HG02763 (cell line): ENCODE results near the gene FGD3.

Experiments
- ATAC-seq: cut with Tn5 transposase; IDR thresholded peaks from one replicate; pipeline ENCODE4 v1.9.1; 2021; ENCODE audit warnings: mild to moderate bottlenecking, moderate library complexity; ENCODE audit not compliant: unreplicated experiment

Gene FGD3

DNA sequence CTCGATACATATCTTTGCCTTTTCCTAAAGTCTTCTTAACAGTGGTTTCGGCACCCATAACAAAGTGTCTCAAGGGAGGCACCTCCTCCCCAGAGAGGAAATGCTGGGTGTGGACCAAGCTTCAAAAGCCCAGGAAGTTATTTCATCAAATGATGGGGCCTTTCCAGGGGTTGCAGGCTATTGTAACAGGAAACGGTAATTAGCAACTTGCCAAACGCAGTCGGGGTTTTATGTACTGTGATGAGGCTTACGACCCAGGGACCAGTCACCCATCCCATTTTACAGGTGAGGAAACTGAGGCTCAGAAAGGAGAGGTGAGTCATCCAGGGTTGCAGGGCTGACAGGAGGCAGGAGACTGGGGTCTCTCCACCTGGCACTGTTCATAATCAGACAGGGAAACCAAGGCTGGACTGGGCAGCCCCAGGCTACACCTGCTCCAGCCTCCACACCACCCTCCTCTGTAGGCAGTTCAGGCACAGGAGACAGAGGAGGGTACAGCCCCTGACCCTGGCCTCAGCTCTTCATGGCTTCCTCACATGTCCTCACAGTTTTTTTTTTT, 81.2 kb downstream of the FGD3 start:
- ATAC-seq, result no peak

- no peak for ATAC-seq
Measured at GRCh38 chr9:93030642-93031628, 83.6 kb downstream of the FGD3 start.

DNA sequence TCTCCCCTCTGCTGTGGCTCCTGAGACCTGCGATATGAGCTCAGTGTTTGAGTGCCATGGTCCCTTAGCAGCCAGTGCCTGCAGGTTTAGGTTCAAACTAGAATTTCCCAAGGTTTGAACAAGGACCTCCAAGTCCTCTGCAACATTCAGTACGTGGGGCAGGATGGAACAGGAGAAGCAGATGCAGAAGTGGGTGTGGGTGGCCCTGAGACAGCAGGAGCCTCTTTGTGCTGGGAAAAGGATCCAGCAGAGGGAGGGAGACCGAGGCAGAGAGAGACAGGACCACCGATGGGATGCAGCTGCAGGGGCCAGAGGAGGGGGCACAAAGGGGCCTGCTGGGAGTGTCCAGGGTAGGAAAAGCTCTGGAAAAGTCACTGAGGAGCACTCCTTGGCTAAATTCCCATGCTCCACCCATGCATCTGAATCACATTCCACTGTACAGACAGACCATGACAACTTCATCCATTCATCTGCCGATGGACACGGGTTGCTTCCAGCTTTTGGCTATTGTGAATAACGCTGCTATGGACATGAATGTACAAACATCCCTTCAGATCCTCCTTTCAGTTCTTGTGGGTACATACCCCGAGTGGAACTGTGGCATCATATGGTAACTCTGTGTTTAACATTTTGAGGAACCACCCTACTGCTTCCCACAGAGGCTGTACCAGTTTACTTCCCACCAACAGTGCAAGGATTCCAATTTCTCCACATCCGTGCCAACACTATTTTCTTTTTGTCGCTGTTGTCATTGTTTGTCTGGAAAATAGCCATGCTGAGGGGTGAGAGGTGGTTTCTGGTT, 84.5 kb downstream of the FGD3 start:
- ATAC-seq, result no peak

DNA sequence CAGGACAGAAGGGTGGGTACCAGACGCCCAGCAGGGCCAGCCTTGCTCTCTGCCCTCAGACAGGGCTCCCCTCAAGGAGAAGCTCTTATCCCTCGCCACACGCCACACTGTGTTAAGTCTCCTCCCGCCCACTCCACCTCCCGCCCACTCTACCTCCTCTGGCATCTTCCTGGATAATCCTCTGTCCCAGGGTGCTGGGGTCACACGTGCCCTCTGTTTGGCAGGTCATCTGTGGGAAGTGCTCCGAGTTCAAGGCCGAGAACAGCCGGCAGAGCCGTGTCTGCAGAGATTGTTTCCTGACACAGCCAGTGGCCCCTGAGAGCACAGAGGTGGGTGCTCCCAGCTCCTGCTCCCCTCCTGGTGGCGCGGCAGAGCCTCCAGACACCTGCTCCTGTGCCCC, 85.2 kb downstream of the FGD3 start:
- no peak for ATAC-seq

DNA sequence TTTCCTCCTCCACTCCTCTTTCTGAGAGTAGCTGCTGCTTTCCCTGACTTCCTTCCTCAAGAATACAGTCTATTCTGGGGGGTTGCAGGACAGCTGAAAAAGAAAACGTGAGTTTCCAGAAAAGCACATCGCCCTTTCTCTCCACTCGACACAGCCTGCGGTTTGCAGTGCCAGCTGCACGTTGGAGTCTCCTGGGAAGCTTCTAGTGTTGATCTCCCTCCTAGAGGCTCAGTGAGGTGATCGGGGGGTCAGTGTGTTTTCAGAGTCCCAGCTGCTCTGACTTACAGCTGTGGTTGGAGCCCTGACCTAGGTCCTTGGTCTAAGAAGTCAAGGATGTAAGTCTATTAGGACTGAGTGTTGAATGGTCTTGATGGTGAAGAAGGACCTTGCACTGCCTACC, 86.2 kb downstream of the FGD3 start:
- no peak for ATAC-seq

GRCh38 chr9:93035106-93035660, 87.9 kb downstream of the FGD3 start:
- no peak for ATAC-seq

DNA sequence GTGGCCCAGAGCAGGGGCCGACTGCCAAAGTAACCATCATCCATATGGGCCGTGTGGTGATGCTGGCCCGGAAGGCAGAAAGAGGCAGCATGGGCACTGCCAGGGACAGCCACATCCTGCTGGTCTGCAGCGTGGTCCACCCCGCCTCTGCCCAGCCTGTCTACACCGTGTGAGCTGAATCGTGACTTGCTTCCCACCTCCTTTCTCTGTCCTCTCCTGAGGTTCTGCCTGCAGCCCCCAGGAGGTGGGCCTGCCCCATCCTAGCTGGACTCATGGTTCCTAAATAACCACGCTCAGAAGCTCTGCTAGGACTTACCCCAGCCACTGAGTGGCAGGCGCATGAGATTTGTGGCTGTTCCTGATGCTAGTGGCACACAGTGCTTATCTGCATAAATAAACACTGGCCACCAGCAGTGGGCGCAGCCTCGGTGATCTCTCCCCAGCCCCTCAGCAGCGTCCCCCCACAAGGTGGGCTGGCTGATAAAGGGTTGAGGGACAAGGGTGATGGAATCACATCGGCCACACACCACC, 88.6 kb downstream of the FGD3 start:
- no peak for ATAC-seq

GRCh38 chr9:93036887-93037475, 89.7 kb downstream of the FGD3 start:
- ATAC-seq, result no peak

DNA sequence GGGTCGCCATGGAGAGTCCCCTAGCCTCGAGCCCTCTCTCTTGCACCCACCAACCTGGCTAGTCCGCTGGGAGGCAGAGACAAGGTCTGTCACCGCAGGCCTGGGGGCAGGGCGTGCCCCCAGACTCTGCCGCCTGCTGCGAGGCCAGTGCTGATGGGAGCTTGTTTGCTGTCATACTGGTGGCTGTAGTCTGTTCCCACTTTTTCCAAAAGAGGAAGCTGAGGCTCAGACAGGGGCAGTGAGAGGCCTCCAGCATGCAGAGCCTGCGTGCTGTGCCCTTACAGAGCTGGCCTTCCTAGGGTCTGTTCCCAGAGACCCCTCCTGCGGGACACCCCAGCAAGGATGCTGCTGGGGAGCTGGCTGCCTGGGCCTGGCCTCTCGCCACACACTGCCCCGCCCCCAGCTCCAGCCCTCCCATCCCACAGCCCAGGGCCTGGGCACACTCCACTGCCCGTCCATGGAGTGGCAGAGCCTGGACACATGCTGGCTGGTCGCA, 90.2 kb downstream of the FGD3 start:
- ATAC-seq, result no peak

DNA sequence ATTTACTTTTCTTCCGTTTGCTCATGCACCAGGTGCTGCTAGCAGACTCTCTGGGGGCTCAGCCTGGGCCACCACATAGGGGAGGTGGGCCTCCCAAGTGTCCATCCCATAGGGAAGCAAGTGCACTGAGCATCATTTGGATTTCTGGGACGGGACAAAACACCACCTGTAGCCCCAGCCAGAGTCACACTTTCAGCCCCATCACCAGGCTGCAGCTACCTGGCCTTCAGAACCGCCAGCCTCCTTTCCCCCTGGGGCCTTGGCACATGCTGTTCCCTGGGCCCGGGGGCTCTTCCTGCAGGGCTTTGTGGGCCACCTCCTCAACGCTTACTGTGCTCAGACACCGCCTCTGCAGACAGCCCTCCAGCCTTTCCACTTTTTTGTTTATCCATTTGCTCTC, 91.6 kb downstream of the FGD3 start:
- no peak for ATAC-seq

DNA sequence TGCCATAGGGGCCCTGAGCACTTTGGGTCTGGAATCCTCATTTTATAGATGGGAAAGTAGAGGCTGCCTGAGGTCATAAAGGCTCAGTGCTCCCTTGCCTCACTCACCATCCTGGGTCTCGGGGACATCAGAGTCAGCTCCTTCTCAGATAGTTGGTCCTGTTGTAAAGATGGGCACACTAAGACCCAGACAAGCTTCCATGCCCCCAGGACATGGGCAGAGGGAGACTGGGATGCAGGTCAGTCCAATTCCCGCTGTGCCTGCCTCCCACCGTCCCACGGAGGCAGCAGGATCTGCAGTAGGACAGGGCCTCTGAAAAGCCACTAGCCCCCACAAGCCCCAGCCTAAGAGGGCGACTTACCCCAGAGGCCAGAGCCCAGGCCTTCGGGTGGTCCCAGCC, 92.1 kb downstream of the FGD3 start:
- ATAC-seq, result no peak

- no peak for ATAC-seq
Measured at GRCh38 chr9:93039976-93040375, 92.7 kb downstream of the FGD3 start.

DNA sequence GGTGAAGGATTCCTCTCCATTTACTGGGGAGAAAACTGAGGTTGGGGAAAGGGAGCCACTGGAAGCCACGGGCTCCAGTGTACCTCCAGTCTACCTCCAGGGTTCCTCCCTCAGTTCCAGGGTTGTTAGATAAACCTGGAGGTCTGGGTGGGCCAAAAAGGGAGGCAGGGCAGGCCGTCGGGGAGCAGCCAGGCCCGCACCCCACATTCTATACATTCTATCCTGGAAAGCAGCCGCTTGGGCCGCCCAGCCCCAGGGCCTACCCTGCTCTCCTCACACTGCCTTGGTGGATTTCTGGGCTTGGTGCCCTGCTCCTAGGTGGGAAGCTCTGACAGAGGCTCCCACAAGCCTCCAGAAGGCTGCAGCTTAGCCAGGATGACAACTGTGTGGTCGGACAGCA, 93.1 kb downstream of the FGD3 start:
- ATAC-seq, result no peak

- no peak for ATAC-seq
Measured at GRCh38 chr9:93041108-93041802, 93.9 kb downstream of the FGD3 start.

DNA sequence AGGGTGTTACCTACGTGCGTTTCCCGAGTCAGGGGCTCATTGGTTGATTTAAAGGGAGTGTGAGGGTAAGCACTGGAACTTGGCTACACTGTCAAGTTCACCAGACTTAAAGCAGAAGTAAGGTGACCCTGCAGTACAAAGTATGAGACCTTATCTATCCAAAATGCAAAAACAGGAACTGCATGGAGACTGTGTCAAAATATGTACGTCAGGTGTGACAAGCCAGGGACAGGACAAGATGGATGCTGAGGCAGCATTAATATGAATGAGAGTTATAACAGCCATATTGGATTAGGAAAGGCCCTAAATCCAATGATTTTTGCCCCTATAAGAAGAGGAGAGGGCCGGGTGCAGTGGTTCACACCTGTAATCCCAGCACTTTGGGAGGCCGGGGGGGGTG, 95.8 kb downstream of the FGD3 start:
- no peak for ATAC-seq

- ATAC-seq, result no peak
Measured at GRCh38 chr9:93045521-93045920, 98.2 kb downstream of the FGD3 start.

DNA sequence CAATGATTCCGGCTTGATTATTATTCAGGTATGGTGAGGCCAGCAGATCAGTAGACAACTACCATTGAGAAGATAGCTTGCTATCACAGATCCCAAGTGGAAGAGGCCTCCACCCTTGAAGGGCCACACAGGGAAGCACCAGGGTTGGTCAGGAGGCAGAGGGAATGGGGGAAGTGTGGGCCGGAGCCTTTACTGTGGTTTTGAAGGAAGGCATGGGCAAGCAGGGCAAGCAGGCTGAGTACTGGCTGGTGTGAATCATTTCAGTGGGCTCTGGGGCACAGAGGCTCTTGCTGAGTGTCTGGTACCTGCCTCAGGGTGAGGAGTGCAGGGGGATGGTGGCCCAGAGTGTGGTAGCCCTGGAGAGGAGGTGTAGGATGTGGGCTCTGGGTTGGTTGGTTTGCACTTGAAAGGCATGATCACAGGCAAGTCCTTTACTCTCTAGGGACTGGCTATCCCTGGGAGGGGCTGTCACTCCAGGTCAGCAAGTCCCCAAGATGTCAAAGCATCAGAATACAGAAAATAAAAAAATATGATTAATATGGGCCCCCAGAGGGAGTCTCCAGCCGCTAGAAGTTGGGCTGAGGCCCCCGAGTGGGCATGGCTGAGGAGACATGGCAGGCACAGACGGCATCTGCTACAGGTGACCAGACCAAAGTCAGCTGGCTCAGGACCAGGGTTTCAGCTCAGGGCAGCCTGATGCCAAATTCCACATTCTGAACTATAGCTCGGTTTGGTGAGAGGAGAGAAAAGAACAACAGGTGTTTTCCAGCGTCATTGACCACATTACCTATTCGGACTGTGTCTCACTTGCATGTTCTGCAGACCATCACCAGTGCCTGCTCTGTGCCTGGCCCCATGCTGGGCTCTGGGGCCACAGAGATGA, 101.5 kb downstream of the FGD3 start:
- ATAC-seq, result no peak

GRCh38 chr9:93049491-93049890, 102.2 kb downstream of the FGD3 start:
- ATAC-seq, result no peak

- no peak for ATAC-seq
Measured at GRCh38 chr9:93050231-93050630, 102.9 kb downstream of the FGD3 start.
